H1 (cell line): ENCODE data around the gene ELP4. TPM values are rescaled to one million over a fixed set of nuclear protein-coding genes. Genes with fewer than 3 reads are reported as not detected.

Source experiments
- CTCF ChIA-PET: fragments of 300-600 bp; sonication (Branson Sonifier 250); formaldehyde crosslinking; loops from one replicate; lab custom pipeline; 2021; ENCODE audit not compliant: partially characterized antibody; lab: Charles Lee
- POLR2A ChIA-PET: fragments of 300-600 bp; sonication (Branson Sonifier 250); formaldehyde crosslinking; loops from one replicate; lab custom pipeline; 2021; ENCODE audit warnings: inconsistent platforms; ENCODE audit not compliant: partially characterized antibody; lab: Charles Lee
- DNase-seq, 2 experiments: peaks; one replicate each; pipeline versions ENCODE4 v3.0.0 to v3.0.0-alpha.2; 2010 to 2022; ENCODE audit warnings: low spot score in 2 of 2, low read depth in 1 of 2, mixed read lengths in 1 of 2
- FAIRE-seq: peaks from 2 replicates; lab custom pipeline; 2011; peaks lifted over from hg19 to GRCh38; lab: Jason Lieb, UNC
- H2AFZ ChIP-seq: 2 replicates; pipeline ENCODE4 v1.8.1; 2012; ENCODE audit warnings: low read length, inconsistent platforms
- H2AK5ac ChIP-seq: 2 replicates; pipeline ENCODE4 v1.6.1; 2013; ENCODE audit warnings: low read depth, low read length
- H2BK120ac ChIP-seq: replicated peaks from 2 replicates; pipeline ENCODE3; 2013; ENCODE audit warnings: low read depth, low read length, inconsistent platforms
- H2BK12ac ChIP-seq: 2 replicates; pipeline ENCODE4 v1.6.1; 2013; ENCODE audit warnings: low read depth, low read length
- H2BK15ac ChIP-seq: 2 replicates; pipeline ENCODE4 v1.6.1; 2013; ENCODE audit warnings: low read length
- H2BK20ac ChIP-seq: 2 replicates; pipeline ENCODE4 v1.6.1; 2013; ENCODE audit warnings: low read length
- H2BK5ac ChIP-seq: 2 replicates; pipeline ENCODE4 v1.6.1; 2013; ENCODE audit warnings: low read depth, low read length
- H3K14ac ChIP-seq: 2 replicates; pipeline ENCODE4 v1.6.1; 2013; ENCODE audit warnings: inconsistent platforms; ENCODE audit not compliant: insufficient read length
- H3K18ac ChIP-seq: 2 replicates; pipeline ENCODE4 v1.6.1; 2013; ENCODE audit warnings: low read length; ENCODE audit errors: extremely low read depth
- H3K23ac ChIP-seq: 2 replicates; pipeline ENCODE4 v1.6.1; 2013; ENCODE audit warnings: inconsistent platforms; ENCODE audit not compliant: insufficient read length
- H3K23me2 ChIP-seq: 2 replicates; pipeline ENCODE4 v1.6.1; 2013; ENCODE audit warnings: low read depth, low read length
- H3K27ac ChIP-seq: 2 replicates; pipeline ENCODE4 v1.6.1; 2011; ENCODE audit warnings: low read depth, low read length, inconsistent platforms
- H3K27me3 ChIP-seq, 4 experiments: replicated peaks in 1 of 4; 1 replicate in 1 of 4; 2 replicates in 3 of 4; pipeline versions ENCODE4 v1.6.1 to v1.8.1; 2011 to 2013; ENCODE audit warnings: low read length in 3 of 4, mild to moderate bottlenecking in 3 of 4, inconsistent platforms in 2 of 4, mixed read lengths in 2 of 4, moderate library complexity in 1 of 4; ENCODE audit not compliant: control insufficient read depth in 3 of 4, insufficient read depth in 3 of 4; ENCODE audit errors: extremely low read depth in 1 of 4
- H3K36me3 ChIP-seq, 4 experiments: 2 replicates each; pipeline versions ENCODE4 v1.6.1 to v1.8.1; 2011 to 2013; ENCODE audit warnings: mild to moderate bottlenecking in 4 of 4, low read length in 3 of 4, moderate library complexity in 2 of 4, control low read depth in 1 of 4, inconsistent platforms in 1 of 4; ENCODE audit not compliant: insufficient read depth in 4 of 4, control insufficient read depth in 2 of 4
- H3K4ac ChIP-seq: replicated peaks from 2 replicates; pipeline ENCODE3; 2013; ENCODE audit warnings: low read length, low read depth, mixed read lengths, inconsistent platforms; ENCODE audit not compliant: insufficient read length
- H3K4me1 ChIP-seq, 4 experiments: replicated peaks in 1 of 4; 1 replicate in 1 of 4; 2 replicates in 3 of 4; pipeline versions ENCODE4 v1.6.1 to v1.8.1; 2011 to 2013; ENCODE audit warnings: low read length in 3 of 4, inconsistent platforms in 2 of 4, mixed read lengths in 1 of 4; ENCODE audit not compliant: insufficient read depth in 4 of 4, control insufficient read depth in 3 of 4
- H3K4me2 ChIP-seq, 2 experiments: 2 replicates each; pipeline versions ENCODE4 v1.6.1 to v1.8.1; 2011 to 2013; ENCODE audit warnings: low read depth in 2 of 2, low read length in 2 of 2, control low read depth in 1 of 2, inconsistent platforms in 1 of 2, mild to moderate bottlenecking in 1 of 2; ENCODE audit not compliant: insufficient read depth in 1 of 2
- H3K4me3 ChIP-seq, 4 experiments: fragments of 200-600, 300-600 bp in 1 of 4; sonication (generic), shearing (Covaris generic), sonication (Bioruptor Twin) in 1 of 4; 2 replicates each; pipeline versions ENCODE4 v1.5.1 to v1.8.1; 2011 to 2016; ENCODE audit warnings: low read length in 4 of 4, low read depth in 3 of 4, control low read depth in 2 of 4, inconsistent platforms in 2 of 4, mild to moderate bottlenecking in 2 of 4, mixed read lengths in 1 of 4, moderate library complexity in 1 of 4; ENCODE audit not compliant: insufficient read depth in 2 of 4; ENCODE audit errors: extremely low read depth in 1 of 4
- H3K56ac ChIP-seq: replicated peaks from 2 replicates; pipeline ENCODE3; 2013; ENCODE audit warnings: low read depth, mild to moderate bottlenecking, mixed read lengths, low read length, inconsistent platforms; ENCODE audit not compliant: insufficient read length
- H3K79me1 ChIP-seq: 2 replicates; pipeline ENCODE4 v1.6.1; 2013; ENCODE audit warnings: low read depth, low read length, control low read depth
- H3K79me2 ChIP-seq, 2 experiments: 2 replicates each; pipeline versions ENCODE4 v1.6.1 to v1.8.1; 2012 to 2013; ENCODE audit warnings: low read length in 2 of 2, mild to moderate bottlenecking in 2 of 2, inconsistent platforms in 1 of 2; ENCODE audit not compliant: insufficient read depth in 2 of 2, control insufficient read depth in 1 of 2
- H3K9ac ChIP-seq, 4 experiments: replicated peaks in 1 of 4; 1 replicate in 1 of 4; 2 replicates in 3 of 4; pipeline versions ENCODE4 v1.6.1 to v1.8.1; 2011 to 2013; ENCODE audit warnings: low read depth in 3 of 4, low read length in 3 of 4, control low read depth in 2 of 4, mild to moderate bottlenecking in 2 of 4, moderate library complexity in 2 of 4, inconsistent platforms in 1 of 4; ENCODE audit errors: extremely low read depth in 1 of 4
- H3K9me3 ChIP-seq, 2 experiments: 2 replicates each; pipeline versions ENCODE4 v1.6.1 to v1.8.1; 2012 to 2013; ENCODE audit warnings: mild to moderate bottlenecking in 2 of 2, moderate library complexity in 2 of 2, control low read depth in 1 of 2, inconsistent platforms in 1 of 2, low read depth in 1 of 2, low read length in 1 of 2, mixed read lengths in 1 of 2; ENCODE audit not compliant: insufficient read depth in 2 of 2
- H4K20me1 ChIP-seq, 2 experiments: replicated peaks in 1 of 2; 2 replicates each; pipeline versions ENCODE3 to v1.8.1; 2011 to 2013; ENCODE audit warnings: inconsistent platforms in 2 of 2, low read length in 2 of 2, mild to moderate bottlenecking in 1 of 2; ENCODE audit not compliant: insufficient read depth in 2 of 2, control insufficient read depth in 1 of 2
- H4K5ac ChIP-seq: 2 replicates; pipeline ENCODE4 v1.6.1; 2013; ENCODE audit warnings: low read length, low read depth, mixed read lengths, inconsistent platforms; ENCODE audit not compliant: insufficient read length
- H4K8ac ChIP-seq: 2 replicates; pipeline ENCODE4 v1.8.0; 2013; ENCODE audit warnings: mild to moderate bottlenecking, moderate library complexity, low read length, inconsistent platforms; ENCODE audit not compliant: insufficient read depth; ENCODE audit errors: extremely low read depth
- H4K91ac ChIP-seq: replicated peaks from 2 replicates; pipeline ENCODE3; 2013; ENCODE audit warnings: low read length, mixed read lengths, inconsistent platforms; ENCODE audit not compliant: insufficient read length
- POLR2A ChIP-seq, 2 experiments: IDR thresholded peaks; 1 replicate in 1 of 2; 2 replicates in 1 of 2; pipeline ENCODE4 v1.6.1; 2011; ENCODE audit warnings: low read depth in 2 of 2, low read length in 2 of 2, mild to moderate bottlenecking in 2 of 2; ENCODE audit errors: control extremely low read depth in 1 of 2
- TCF12 ChIP-seq: IDR thresholded peaks from 2 replicates; pipeline ENCODE4 v1.6.1; 2011; ENCODE audit warnings: low read depth, mild to moderate bottlenecking, low read length
- WGBS, 2 experiments: shearing (Covaris generic) in 1 of 2; methylation state at CpG; one replicate each; pipeline versions ENCODE4 v1.1.6 to v1.1.7; 2013 to 2015; ENCODE audit warnings: low lambda C conversion rate in 2 of 2, mixed read lengths in 2 of 2, inconsistent platforms in 1 of 2, low coverage in 1 of 2, missing lambda C conversion rate in 1 of 2; ENCODE audit not compliant: insufficient replicate concordance in 2 of 2, insufficient coverage in 1 of 2, insufficient read length in 1 of 2; ENCODE audit errors: extremely low coverage in 1 of 2, missing lambda C conversion rate in 1 of 2; 5-methylcytosine and 5-hydroxymethylcytosine counted together
- polyA plus RNA-seq, 7 experiments: library from polyadenylated mRNA; depleted of rRNA in 3 of 7; stranded (reverse) in 5 of 7; unstranded in 2 of 7; fragments of >200 nt in 5 of 7; fragments of 200-250 nt in 2 of 7; gene quantifications; 1 replicate in 5 of 7; 2 replicates in 1 of 7; 4 replicates in 1 of 7; pipeline versions ENCODE4 v1.2.1 to v1.2.3, GENCODE V29; 2011 to 2013; ENCODE audit warnings: missing spikeins in 2 of 7, mixed read lengths in 2 of 7
- total RNA-seq: library from RNA; stranded (reverse); fragmentation: NEBNext Ultra II Directional; extraction: Animal tissue kit (Norgen Biotek cat#: 25700); gene quantifications from 2 replicates; pipeline ENCODE4 v1.2.1, GENCODE V29; 2021

The ELP4 gene
- total and polyA plus RNA-seq, 2 of the 8 experiments (the other 6 are each of a cell fraction or from before 2014, with no cell fraction given), result 14.0 to 18.6 TPM

DNA sequence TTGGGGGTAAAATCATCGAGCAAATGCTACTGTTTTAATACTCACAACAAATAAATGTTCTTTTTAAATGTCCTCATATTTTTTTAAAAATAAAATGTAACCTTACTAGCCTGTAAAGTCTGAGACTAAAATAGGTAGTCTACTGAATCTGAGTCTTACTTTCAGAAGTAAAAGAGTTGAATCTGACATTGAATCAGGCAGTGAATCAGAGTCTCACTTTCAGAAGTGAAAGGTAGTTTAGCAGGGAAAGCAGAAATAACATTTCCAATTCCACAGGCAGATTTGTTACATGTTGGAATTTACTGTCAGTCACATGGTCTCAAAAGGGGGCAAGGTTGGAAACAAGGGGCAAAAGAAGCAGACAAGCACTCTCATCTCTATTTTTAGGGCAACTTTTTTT lies 143.0 kb downstream of the ELP4 start:
- H3K9me3 ChIP-seq, result no peaks in the 10 kb centered on the region
- no peak overlapping the region for H4K8ac ChIP-seq
- no peaks in the 10 kb centered on the region for H3K36me3 ChIP-seq
- H3K4me2 ChIP-seq, result no peak overlapping the region
- CTCF ChIA-PET, result interaction anchor here (2.2 to 3.3 kb wide), 2 partner anchors 11 to 306 kb away, joined by 14 to 15 read pairs; no protein-coding TSS in a partner anchor
- H2AFZ ChIP-seq, result no peak overlapping the region
- no peak for DNase-seq
- no peak overlapping the region for H2BK12ac ChIP-seq
- no peak overlapping the region for H3K18ac ChIP-seq
- H3K4me1 ChIP-seq, result peaks cover 0 to 7% (median 1%) of the 10 kb centered on the region in 4 experiments; a peak in 2 of 7 replicates
- POLR2A ChIA-PET, result no interaction called here
- H3K23me2 ChIP-seq, result no peaks in the 10 kb centered on the region
- no peak overlapping the region for H3K56ac ChIP-seq
- H4K20me1 ChIP-seq, result no peaks in the 10 kb centered on the region
- FAIRE-seq, result no peak
- no peak overlapping the region for H3K9ac ChIP-seq
- H4K91ac ChIP-seq, result no peak overlapping the region
- H3K4me3 ChIP-seq, result no peak overlapping the region
- H3K14ac ChIP-seq, result no peak overlapping the region
- no peak overlapping the region for H4K5ac ChIP-seq
- no peak overlapping the region for H2AK5ac ChIP-seq
- no peak overlapping the region for H3K4ac ChIP-seq
- H2BK20ac ChIP-seq, result no peak overlapping the region
- H3K79me1 ChIP-seq, result no peaks in the 10 kb centered on the region
- no peak overlapping the region for H3K23ac ChIP-seq
- H3K27ac ChIP-seq, result no peak overlapping the region
- H3K79me2 ChIP-seq, result no peaks in the 10 kb centered on the region
- 86% methylated on average over 1 of the region's 1 CpG; no CpG with 5 or more reads in 1 of the 2 experiments for WGBS, 2 experiments
- H2BK5ac ChIP-seq, result no peak overlapping the region
- peaks cover 0 to 2% (median 0%) of the 10 kb centered on the region in 4 experiments; a peak in 1 of 7 replicates for H3K27me3 ChIP-seq
- no peak overlapping the region for H2BK15ac ChIP-seq
- no peak for TF ChIP-seq TCF12
- no peak for TF ChIP-seq POLR2A (IDR thresholded peaks at IDR 0.05; ENCODE audit: control extremely low read depth in 1 of 2, low read depth in 2 of 2, low read length in 2 of 2)
- TF ChIP-seq, all 59 proteins: peak for 0
- no peak overlapping the region for H2BK120ac ChIP-seq
